ENCODE measurements around the gene DNAAF9. TPM values are rescaled to one million over a fixed set of nuclear protein-coding genes. Genes with fewer than 3 reads are reported as not detected.
A peak's percentile ranks its signal among the peaks of the same experiment; 100 is the strongest.
"Not testable (repeated sequence)": the region's sequence is repeated elsewhere in the genome, so short reads cannot be mapped to it uniquely, and the experiment has no call there.

DNAAF9 gene
- 14.7 TPM for total RNA-seq

DNA sequence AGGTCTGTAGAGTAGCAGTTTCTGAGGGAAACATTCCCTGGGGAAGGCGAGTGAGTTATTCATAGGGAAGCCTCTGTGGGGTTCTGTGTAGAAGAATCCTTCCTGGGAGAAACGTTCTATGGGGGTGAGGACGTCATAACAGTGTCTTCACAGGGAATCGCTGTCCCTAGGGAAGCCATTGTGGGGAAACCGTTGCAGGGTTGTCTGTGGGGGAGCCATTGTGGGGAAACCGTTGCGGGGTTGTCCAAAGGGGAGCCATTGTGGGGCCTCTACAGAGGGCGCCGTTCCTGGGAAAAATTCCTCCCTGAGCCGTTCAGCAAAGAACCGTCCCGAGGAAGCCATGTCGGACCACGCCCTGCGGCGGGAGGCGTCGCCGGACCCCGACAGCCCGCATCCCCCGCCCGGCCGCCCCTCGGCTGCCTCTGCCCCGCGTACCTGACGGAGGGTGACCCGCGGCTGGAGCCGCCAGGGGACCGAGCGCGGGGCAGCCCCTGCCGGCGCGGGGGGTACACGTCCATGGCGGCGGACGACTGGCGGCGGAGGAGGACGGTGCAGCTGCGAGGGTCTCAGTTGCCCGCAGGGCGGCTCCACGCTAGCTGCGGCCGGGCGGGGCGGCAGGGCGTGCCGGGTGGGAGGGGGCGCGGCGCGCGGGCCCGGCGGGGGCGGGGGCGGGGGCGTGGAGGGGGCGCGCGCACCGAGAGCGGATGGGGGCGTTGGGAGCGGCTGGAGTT is at the start of gene DNAAF9:
TSS of gene DNAAF9 (minus strand) at position 630 of the 731 bp plus-strand sequence. CDS start at position 518, 112 bp downstream.
- peak; percentile 52 for DNase-seq

GRCh38 chr20:3456648-3457047 is 49.2 kb upstream of the DNAAF9 start:
- DNase-seq, result no peak

DNA sequence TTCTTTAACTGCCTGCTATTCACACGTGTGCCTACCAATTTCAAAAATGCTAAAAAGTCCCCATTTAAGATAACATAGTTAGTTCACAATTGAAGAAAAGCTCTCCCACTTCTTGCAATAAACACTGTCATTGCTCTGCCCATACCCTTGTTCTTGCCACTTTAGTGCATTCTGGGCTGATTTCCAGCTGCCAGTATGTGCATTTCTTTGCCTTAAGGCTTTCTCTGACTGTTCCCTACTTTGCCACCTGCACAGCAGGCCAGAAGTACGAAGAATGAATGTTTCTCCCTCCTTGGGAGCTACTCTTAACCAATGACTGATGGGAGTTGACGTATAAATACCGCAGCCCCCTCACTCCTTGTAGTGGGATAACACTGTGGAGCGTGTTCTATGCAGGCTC is 47.4 kb upstream of the DNAAF9 start:
- DNase-seq, result no peak

DNA sequence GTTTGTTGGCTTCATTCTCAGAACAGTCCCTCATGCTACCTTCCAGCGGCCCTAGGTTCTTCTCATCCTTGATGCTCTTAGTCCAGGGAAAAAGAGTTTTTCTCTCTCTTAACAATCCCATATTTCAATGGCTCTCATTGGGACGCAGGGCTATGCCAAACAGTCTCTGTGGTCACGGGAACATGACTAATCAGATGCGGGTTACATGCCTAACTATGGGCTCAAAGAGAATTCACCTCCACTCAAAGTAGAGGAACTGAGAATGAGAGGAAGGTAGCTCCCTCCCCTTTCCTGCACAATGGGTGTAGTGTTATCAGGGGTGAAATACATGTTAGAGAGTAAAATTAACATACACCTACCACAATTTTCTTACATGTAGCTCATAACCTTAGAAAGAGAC is 45.2 kb upstream of the DNAAF9 start:
- DNase-seq, result no peak

DNA sequence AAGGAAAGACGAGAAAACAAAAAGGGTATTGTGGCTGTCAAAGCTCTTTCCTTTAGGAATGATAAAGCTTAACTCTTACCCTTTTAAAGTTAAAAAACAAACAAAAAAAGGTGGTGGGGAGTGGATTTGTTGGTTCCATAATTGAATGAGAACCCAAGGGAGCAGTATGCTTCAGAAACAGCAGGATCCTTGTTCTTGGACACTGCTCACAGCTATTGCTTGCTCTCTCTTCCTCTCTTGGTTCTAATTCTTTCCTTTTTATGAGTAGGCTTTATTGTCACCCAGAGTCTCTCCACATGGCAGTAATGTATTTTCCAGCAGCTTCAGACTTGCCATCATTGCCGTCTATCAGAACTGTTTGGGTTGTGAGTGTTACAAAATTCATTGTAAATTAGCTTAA is 44.7 kb upstream of the DNAAF9 start:
- no peak for DNase-seq

DNA sequence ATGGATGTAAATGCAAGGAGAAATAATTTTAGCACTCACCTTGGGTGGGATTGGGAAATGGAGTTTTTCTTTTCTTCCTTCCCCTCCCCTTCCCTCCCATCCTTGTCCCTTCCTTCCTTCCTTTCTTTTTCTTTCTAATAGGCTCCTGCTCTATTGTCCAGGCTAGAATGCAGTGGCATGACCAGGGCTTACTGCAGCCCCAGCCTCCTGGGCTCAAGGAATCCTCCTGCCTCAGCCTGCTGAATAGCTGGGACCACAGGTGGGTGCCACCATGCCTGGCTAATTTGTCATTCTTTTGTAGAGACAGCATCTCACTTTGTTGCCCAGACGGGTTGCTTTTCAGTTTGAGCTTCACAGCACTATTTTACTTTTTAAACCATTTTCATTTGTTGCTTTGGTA is 41.9 kb upstream of the DNAAF9 start:
- DNase-seq, result no peak

GRCh38 chr20:3447321-3447720 is 39.9 kb upstream of the DNAAF9 start:
- no peak for DNase-seq

DNA sequence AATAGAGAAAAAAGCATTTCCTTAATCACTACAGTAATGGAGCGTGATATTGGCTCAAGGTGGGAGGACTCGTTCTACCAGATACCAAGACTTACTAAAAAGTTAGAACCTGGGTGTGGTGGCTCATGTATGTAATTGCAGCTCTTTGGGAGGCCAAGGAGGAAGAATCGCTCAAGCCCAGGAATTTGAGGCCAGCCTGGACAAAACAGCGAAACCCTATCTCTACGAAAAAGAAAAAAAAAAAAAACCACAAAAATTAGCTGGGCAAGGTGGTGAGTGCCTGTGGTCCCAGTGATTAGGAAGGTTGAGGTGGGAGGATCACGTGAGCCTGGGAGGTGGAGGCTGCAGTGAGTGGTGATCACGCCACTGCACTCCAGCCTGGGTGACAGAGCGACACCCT is 39.3 kb upstream of the DNAAF9 start:
- DNase-seq, result no peak

DNA sequence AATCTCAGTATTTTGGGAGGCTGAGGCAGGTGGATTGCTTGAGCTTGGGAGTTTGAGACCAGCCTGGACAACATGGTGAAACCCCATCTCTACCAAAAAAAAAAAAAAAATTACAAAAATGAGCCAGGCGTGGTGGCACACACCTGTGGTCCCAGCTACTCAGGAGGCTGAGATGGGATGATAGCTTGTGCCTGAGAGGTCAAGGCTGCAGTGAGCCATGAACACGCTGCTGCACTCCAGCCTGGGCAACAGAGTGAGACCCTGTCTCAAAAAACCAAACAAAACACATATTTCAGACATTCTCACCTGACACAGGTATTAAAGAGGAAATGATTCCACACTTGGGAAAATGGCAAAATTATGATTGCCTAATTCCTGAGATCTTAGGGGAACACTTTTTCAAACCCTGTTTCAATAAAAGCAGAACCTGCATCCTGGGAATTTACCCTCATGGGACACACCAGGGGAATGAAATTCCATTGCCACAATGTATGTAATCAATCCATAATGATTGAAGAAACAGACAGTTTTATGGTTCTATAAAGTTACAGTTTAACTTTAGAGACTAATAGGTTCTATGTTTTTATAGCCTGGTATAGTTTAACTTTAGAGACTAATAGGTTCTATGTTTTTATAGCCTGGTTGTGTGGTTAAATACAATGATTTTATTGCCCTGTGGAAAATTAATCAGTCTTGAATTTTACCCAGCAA is 29.6 kb upstream of the DNAAF9 start:
- no peak for DNase-seq

DNA sequence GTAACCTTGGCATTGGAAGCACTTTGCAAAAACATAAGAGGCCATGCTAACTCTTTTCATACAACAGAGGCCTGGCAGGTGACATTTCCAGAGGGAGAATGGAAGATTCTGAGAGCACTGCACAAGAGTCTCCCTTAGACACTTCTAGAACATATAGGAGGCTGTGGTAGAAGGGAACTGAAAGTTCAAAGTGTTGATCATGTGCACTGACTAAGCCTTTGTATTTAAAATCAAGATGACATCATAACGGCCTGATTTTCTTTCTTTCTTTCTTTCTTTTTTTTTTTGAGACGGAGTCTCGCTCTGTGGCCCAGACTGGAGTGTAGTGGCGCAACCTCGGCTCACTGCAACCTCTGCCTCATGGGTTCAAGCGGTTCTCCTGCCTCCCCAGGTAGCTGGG is 26.8 kb upstream of the DNAAF9 start:
- DNase-seq, result no peak

DNA sequence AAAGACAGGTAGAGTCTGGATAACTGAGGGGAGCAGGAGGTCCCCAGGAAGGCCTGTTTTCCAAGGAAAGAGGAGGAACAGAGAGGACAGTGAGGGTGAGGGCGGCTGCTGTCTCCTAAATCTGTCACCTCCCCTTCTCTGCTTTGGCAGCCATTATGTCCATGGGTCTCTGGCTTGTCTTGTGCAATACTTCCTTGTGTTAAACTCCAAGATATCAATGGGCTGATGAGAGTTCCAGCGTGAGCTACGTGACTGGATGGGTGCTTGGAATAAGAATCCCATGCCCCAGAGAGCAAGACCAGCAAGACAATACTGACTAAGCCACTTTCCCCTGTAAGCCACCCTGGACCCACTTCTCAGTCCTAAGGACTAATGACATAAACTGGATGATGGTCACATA is 26.3 kb upstream of the DNAAF9 start:
- DNase-seq, result no peak

- no peak for DNase-seq
Observed at GRCh38 chr20:3432844-3433243, 25.4 kb upstream of the DNAAF9 start.

DNA sequence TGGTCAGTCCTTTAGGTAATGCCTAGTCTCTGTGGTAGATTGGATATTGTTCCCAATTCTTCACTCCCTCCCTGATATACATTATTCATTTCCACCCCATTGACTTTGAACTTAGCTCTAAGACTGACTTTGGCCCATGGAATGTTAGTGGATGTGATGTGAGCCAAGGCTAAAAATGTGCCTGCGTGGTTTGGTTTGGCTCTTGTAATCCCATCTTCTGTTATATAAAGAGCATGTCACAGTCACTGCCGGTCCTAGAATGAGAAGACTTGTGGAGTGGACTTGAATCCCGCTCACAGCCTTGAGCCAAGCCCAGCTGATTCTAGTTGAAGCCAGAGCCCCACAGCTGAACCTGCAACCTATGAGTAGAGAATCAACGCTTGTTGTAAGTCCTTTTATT is 23.6 kb upstream of the DNAAF9 start:
- no peak for DNase-seq

DNA sequence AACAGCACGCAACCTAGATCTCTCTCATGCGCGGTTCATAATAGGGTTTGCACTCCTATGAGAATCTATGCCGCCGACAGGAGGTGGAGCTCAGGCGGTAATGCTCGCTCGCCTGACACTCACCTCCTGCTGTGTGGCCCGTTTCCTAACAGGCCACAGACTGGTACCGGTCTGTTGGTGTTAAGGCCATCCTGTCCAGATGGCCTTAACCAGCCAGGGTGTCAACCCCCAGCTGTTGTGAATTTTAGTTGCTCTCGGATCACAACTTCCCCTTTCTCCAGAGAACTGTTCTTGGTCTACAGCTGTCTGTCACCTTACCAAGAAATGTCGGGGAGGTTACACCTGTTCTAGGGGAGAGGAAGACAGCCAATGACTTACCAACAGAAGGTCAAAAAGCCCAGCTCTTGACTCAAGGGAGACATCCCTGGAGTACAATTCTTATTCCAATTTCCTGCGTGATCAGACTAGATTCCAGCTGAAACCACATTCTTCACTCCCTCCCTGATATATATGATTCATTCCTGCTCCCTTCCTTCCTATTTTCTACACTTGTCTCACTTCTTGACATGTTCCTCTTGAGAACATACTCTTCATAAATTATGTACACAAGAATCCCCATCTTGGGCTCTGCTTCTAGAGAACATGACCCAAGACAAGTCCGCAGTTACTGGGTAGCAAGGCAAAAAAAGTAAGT is 23.1 kb upstream of the DNAAF9 start:
- DNase-seq, result no peak

DNA sequence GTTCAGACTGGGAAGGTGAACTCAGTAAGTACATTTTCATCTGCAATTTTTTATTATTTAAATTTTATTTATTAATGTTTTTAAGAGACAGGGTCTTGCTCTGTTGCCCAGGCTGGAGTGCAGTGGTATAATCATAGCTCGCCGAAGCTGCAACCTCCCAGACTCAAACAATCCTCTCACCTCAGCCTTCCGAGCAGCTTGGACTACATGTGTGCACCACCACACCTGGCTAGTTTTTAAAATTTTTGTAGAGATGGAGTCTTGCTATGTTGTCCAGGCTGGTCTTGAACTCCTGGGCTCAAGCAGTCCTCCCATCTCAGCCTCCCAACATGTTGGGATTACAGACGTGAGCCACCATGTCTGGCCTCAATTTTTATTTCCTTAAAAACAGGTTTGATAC is 19.3 kb upstream of the DNAAF9 start:
- not testable (repeated sequence) for DNase-seq

DNA sequence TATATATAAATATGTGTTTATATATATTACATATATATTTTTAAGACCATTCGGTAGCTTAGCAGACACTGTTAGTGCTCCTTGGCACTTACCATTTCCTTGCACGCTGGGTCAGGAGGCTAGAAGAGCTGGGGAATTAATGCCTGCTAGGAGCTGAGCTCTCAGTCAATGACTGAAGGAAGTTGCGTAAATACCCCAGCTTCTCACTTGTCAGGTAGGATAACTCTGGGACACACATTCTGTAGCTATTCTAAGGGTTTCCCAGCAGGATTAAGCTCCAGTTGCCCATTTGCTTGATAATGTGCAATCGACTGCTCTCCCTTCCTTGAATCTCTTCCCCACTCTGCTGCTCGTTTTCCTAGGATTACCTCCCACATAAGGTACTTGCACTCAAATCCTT is 15.7 kb upstream of the DNAAF9 start:
- no peak for DNase-seq

DNA sequence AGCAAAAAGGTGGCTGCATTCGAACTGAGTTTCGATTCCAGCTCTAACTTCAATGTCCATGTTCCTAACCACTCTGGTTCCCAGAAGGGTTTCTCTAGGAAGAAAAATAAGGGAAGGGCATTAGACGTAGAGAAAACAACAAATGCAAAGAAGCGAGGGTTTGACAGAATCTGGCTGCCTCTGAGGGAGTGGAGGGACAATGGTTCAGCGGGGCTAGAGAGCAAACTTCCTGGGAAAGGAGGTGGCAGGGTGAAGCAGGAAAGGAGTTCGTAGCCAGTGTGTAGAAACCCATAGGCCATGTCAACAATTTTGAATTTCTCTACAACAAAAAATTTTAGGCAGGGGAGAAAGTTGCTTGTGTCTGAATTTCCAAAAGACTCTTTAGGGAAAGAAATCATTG is 14.5 kb upstream of the DNAAF9 start:
- DNase-seq, result no peak

GRCh38 chr20:3420211-3420707 is 12.8 kb upstream of the DNAAF9 start:
- DNase-seq, result peak; percentile 48

DNA sequence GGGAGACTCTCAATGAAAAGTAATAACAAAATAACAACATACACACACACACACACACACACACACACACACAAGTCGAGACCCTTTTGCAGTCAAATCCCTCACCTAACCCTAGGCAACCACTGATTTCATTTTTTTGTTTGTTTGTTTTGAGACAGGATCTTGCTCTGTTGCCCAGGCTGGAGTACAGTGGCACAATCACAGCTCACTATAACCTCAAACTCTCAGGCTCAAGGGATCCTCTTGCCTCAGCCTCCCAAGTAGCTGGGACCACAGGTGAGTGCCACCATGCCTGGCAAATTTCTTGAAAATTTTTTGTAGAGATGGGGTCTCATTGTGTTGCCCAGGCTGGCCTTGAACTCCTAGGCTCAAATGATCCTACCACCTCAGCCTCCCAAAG is 10.7 kb upstream of the DNAAF9 start:
- DNase-seq, result not testable (repeated sequence)

GRCh38 chr20:3414122-3414521 is 6.7 kb upstream of the DNAAF9 start:
- DNase-seq, result no peak

GRCh38 chr20:3413393-3413889 is 6.0 kb upstream of the DNAAF9 start:
- DNase-seq, result no peak

DNA sequence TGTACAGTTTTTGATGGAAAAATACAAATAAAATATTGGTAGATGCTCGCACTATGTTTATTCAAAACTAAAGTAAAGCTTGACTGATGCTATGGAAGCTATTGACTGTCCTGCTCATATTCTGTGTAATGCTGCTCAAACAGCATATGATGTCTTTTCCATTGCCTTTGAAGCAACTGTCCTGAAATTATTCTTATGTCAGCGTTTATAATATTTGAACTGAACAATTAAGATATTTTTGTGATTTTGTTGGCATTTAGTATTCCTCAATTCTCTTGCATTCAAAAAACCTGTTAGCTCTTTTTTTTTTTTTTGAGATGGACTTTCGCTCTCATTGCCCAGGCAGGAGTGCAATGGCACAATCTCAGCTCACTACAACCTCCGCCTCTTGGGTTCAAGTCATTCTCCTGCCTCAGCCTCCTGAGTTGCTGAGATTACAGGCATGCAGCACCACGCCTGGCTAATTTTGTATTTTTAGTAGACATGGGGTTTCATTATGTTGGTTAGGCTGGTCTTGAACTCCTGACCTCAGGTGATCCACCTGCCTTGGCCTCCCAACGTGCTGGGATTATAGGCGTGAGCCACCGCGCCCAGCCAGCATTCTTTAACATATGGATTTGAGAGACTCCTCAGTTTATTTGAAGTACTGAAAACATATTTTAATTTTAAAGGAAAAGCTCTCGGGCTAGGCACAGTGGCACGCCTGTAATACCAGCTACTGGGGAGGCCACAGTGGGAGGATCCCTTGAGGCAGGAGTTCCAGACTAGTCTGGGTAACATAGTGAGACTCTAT is 5.3 kb upstream of the DNAAF9 start:
- DNase-seq, result no peak
